Adrenal gland (tissue), 12 donors: ENCODE results near the gene AGAP3. TPM values are rescaled to one million over a fixed set of nuclear protein-coding genes. Genes with fewer than 3 reads are reported as not detected.

ENCODE experiments used
- DNase-seq, 7 donors: peaks; one replicate each; pipeline ENCODE4 v3.0.0-alpha.2; 2019 to 2020
- H3K27ac ChIP-seq, 5 donors: fragments of 200-600 bp; sonication (generic) in 4 of 5; 1 replicate in 3 of 5; 2 replicates in 2 of 5; pipeline versions ENCODE4 v1.5.1 to v1.8.0; 2016 to 2020; ENCODE audit warnings: mild to moderate bottlenecking in 1 of 5
- H3K27me3 ChIP-seq: fragments of 200-600 bp; 2 replicates; pipeline ENCODE4 v1.8.0; 2021
- H3K36me3 ChIP-seq, 2 donors: fragments of 200-600 bp; replicated peaks in 1 of 2; 1 replicate in 1 of 2; 2 replicates in 1 of 2; pipeline versions ENCODE4 v1.5.1 to v1.8.0; 2018 to 2022
- H3K4me1 ChIP-seq, 2 donors: fragments of 200-600 bp; replicated peaks in 1 of 2; 1 replicate in 1 of 2; 2 replicates in 1 of 2; pipeline versions ENCODE4 v1.5.1 to v1.8.0; 2018 to 2021
- H3K4me3 ChIP-seq, 4 donors: fragments of 200-600 bp; sonication (generic) in 3 of 4; one replicate each; pipeline ENCODE4 v1.5.1; 2016 to 2018
- H3K9me3 ChIP-seq, 3 donors: fragments of 200-600 bp; sonication (generic) in 1 of 3; replicated peaks in 1 of 3; 1 replicate in 2 of 3; 2 replicates in 1 of 3; pipeline versions ENCODE4 v1.5.1 to v1.8.0; 2016 to 2021
- CTCF ChIP-seq, 6 experiments: fragments of 450-650 bp in 4 of 6; fragments of 200-600 bp in 2 of 6; sonication (generic) in 1 of 6; IDR thresholded peaks; 1 replicate in 5 of 6; 2 replicates in 1 of 6; pipeline versions ENCODE4 v1.5.1 to v1.8.0; 2016 to 2021; ENCODE audit warnings: antibody characterized with exemption in 6 of 6, mild to moderate bottlenecking in 2 of 6, moderate library complexity in 1 of 6
- POLR2A ChIP-seq, 2 donors: fragments of 450-650 bp; IDR thresholded peaks; one replicate each; pipeline ENCODE4 v1.6.1; 2017; ENCODE audit warnings: antibody characterized with exemption in 2 of 2, mild to moderate bottlenecking in 2 of 2, moderate library complexity in 1 of 2
- WGBS, 4 donors: extraction: QIAGEN DNeasy Blood & Tissue Kit in 2 of 4; methylation state at CpG; one replicate each; pipeline versions ENCODE4 v1.1.5 to v1.1.7; 2013 to 2017; 5-methylcytosine and 5-hydroxymethylcytosine counted together
- intact Hi-C, 2 donors: fragments of 100-400 bp; cut with DNase I; formaldehyde crosslinking; loops; one replicate each; pipeline versions ENCODE4 v1.14.1 to v1.15.0; 2022 to 2023
- polyA plus RNA-seq, 3 donors: library from polyadenylated mRNA; stranded (reverse); fragments of 200-250 nt in 2 of 3; fragments of 350-450 nt in 1 of 3; fragmentation: Illumina TruSeq in 1 of 3; extraction: RNeasy Lipid Tissue Mini Kit (QIAGEN cat#74804) in 1 of 3; gene quantifications; one replicate each; pipeline ENCODE4 v1.2.3, GENCODE V29; 2013 to 2014
- total RNA-seq, 9 donors: library from RNA; depleted of rRNA in 4 of 9; stranded (reverse); fragments of >200 nt in 4 of 9; fragments of 120-200 nt in 1 of 9; fragmentation: NEBNext Ultra II Directional in 1 of 9; extraction: Animal tissue kit (Norgen Biotek cat#: 25700) in 1 of 9; gene quantifications; one replicate each; pipeline versions ENCODE4 v1.1.0 to v1.2.4, GENCODE V29; 2013 to 2023
- donor health status: healthy with polysubstance abuse.
- donor health status: Bipolar disorder and iron deficiency.
- donor health status: DM: yes; HTN: yes; CAD: no.
- donor health status: DM: no; HTN: no; CAD: no.
- donor health status: DM: no; HTN: no; CAD: no.
- donor health status: DM: yes; HTN: yes; CAD: no.

AGAP3 gene
- total and polyA plus RNA-seq, 12 donors = 17.2 to 236 (median 50.9) TPM

GRCh38 chr7:151118108-151119054 lies 32.1 kb downstream of the AGAP3 start:
- H3K4me3 ChIP-seq = no peak overlapping the region
- H3K27ac ChIP-seq = no peak overlapping the region
- peaks cover 0 to 7% of the 10 kb centered on the region in 2 donors for H3K4me1 ChIP-seq
- peaks cover 0 to 52% of the 10 kb centered on the region in 2 donors for H3K36me3 ChIP-seq
- H3K9me3 ChIP-seq = no peaks in the 10 kb centered on the region
- no peak for TF ChIP-seq POLR2A (IDR thresholded peaks at IDR 0.05)
- TF ChIP-seq CTCF (IDR thresholded peaks at IDR 0.05) = no peak
- intact Hi-C loops = no loop called here
- DNase-seq = no peak
- 94 to 95% (median 95%) methylated on average over 23 to 38 of the region's 38 CpGs for WGBS, 4 donors
- no peaks in the 10 kb centered on the region for H3K27me3 ChIP-seq

GRCh38 chr7:151119055-151119415 lies 32.8 kb downstream of the AGAP3 start:
- DNase-seq = no peak
- WGBS, 4 donors = 89 to 95% (median 94%) methylated on average over 6 to 13 of the region's 13 CpGs
- intact Hi-C loops = no loop called here
- Histone ChIP-seq H3K9me3 (no peaks in the 10 kb centered on the region), H3K4me3 (no peak overlapping the region), H3K27me3 (no peaks in the 10 kb centered on the region), H3K27ac (no peak overlapping the region), H3K36me3 (peaks cover 0 to 57% of the 10 kb centered on the region in 2 donors), H3K4me1 (peaks cover 0 to 4% of the 10 kb centered on the region in 2 donors)
- TF ChIP-seq CTCF (IDR thresholded peaks at IDR 0.05) = no peak
- TF ChIP-seq POLR2A (IDR thresholded peaks at IDR 0.05) = no peak

GRCh38 chr7:151119902-151120301 lies 33.6 kb downstream of the AGAP3 start:
- H3K9me3 ChIP-seq = no peaks in the 10 kb centered on the region
- WGBS, 4 donors = 91 to 97% (median 93%) methylated on average over 18 to 27 of the region's 27 CpGs
- intact Hi-C loops = loop anchor here (5.0 to 10.0 kb wide), 2 partner anchors 52 to 185 kb away; no protein-coding TSS in a partner anchor
- H3K27me3 ChIP-seq = no peaks in the 10 kb centered on the region
- no peak overlapping the region for H3K4me3 ChIP-seq
- H3K27ac ChIP-seq = no peak overlapping the region
- DNase-seq = no peak
- peaks cover 0 to under 1% of the 10 kb centered on the region in 2 donors for H3K4me1 ChIP-seq
- H3K36me3 ChIP-seq = peaks cover 0 to 64% of the 10 kb centered on the region in 2 donors
- TF ChIP-seq CTCF (IDR thresholded peaks at IDR 0.05) = no peak
- no peak for TF ChIP-seq POLR2A (IDR thresholded peaks at IDR 0.05)

- DNase-seq = no peak
- H3K27ac ChIP-seq = no peak overlapping the region
- no peak overlapping the region for H3K4me3 ChIP-seq
- TF ChIP-seq CTCF (IDR thresholded peaks at IDR 0.05) (no peak), POLR2A (IDR thresholded peaks at IDR 0.05) (no peak)
- H3K4me1 ChIP-seq = peaks cover 0 to 7% of the 10 kb centered on the region in 2 donors
- peaks cover 0 to 68% of the 10 kb centered on the region in 2 donors for H3K36me3 ChIP-seq
- no peaks in the 10 kb centered on the region for H3K9me3 ChIP-seq
- WGBS, 4 donors = 94 to 96% (median 95%) methylated on average over 18 to 22 of the region's 22 CpGs
- H3K27me3 ChIP-seq = no peaks in the 10 kb centered on the region
- intact Hi-C loops = loop anchor here (5.0 to 10.0 kb wide), 2 partner anchors 51 to 184 kb away; no protein-coding TSS in a partner anchor
Measured at GRCh38 chr7:151120896-151121295, 34.6 kb downstream of the AGAP3 start.
